Mesenchymal stem cell (in vitro differentiated cells and primary cell): ENCODE measurements around the gene DEPP1.

ENCODE experiments used
- DNase-seq: peaks from one replicate; pipeline ENCODE4 v3.0.0-alpha.2; 2013
- H2AFZ ChIP-seq: one replicate; pipeline ENCODE4 v1.6.1; 2013; ENCODE audit warnings: low read depth, mild to moderate bottlenecking, control low read depth, inconsistent platforms, low read length, moderate library complexity
- H2AK5ac ChIP-seq: 2 replicates; pipeline ENCODE4 v1.6.1; 2013; ENCODE audit warnings: low read length, moderate library complexity, mild to moderate bottlenecking, inconsistent platforms; ENCODE audit not compliant: severe bottlenecking
- H2BK120ac ChIP-seq: one replicate; pipeline ENCODE4 v1.6.1; 2013; ENCODE audit warnings: low read depth, mild to moderate bottlenecking, inconsistent platforms, low read length, moderate library complexity
- H2BK12ac ChIP-seq, 2 experiments: one replicate each; pipeline ENCODE4 v1.6.1; 2013; ENCODE audit warnings: inconsistent platforms in 2 of 2, low read length in 2 of 2, mild to moderate bottlenecking in 2 of 2, moderate library complexity in 2 of 2, control low read depth in 1 of 2
- H2BK15ac ChIP-seq: one replicate; pipeline ENCODE4 v1.6.1; 2013; ENCODE audit warnings: mild to moderate bottlenecking, low read depth, inconsistent platforms; ENCODE audit not compliant: poor library complexity, severe bottlenecking
- H2BK5ac ChIP-seq: 2 replicates; pipeline ENCODE4 v1.6.1; 2013; ENCODE audit warnings: low read depth, mild to moderate bottlenecking, low read length, control low read depth, inconsistent platforms; ENCODE audit not compliant: poor library complexity, severe bottlenecking
- H3K14ac ChIP-seq, 2 experiments: one replicate each; pipeline ENCODE4 v1.6.1; 2013; ENCODE audit warnings: inconsistent platforms in 2 of 2, low read length in 2 of 2, control low read depth in 1 of 2, mild to moderate bottlenecking in 1 of 2, moderate library complexity in 1 of 2
- H3K18ac ChIP-seq, 2 experiments: one replicate each; pipeline ENCODE4 v1.6.1; 2013; ENCODE audit warnings: inconsistent platforms in 2 of 2, low read length in 2 of 2, control low read depth in 1 of 2, low read depth in 1 of 2, mild to moderate bottlenecking in 1 of 2
- H3K23ac ChIP-seq, 2 experiments: one replicate each; pipeline ENCODE4 v1.6.1; 2013; ENCODE audit warnings: inconsistent platforms in 2 of 2, low read length in 2 of 2, mild to moderate bottlenecking in 2 of 2, moderate library complexity in 2 of 2, control low read depth in 1 of 2
- H3K27ac ChIP-seq: 2 replicates; pipeline ENCODE4 v1.5.1; 2013; ENCODE audit warnings: mild to moderate bottlenecking, moderate library complexity, low read length, control low read depth, inconsistent platforms; ENCODE audit not compliant: poor library complexity, severe bottlenecking
- H3K27me3 ChIP-seq, 2 experiments: 2 replicates each; pipeline versions ENCODE4 v1.6.1 to v1.7.0; 2013; ENCODE audit warnings: low read length in 2 of 2, mild to moderate bottlenecking in 2 of 2, moderate library complexity in 2 of 2, control low read depth in 1 of 2, inconsistent platforms in 1 of 2; ENCODE audit not compliant: control insufficient read depth in 1 of 2, insufficient read depth in 1 of 2
- H3K36me3 ChIP-seq, 2 experiments: 2 replicates each; pipeline versions ENCODE4 v1.6.1 to v1.7.0; 2013; ENCODE audit warnings: low read length in 2 of 2, control low read depth in 1 of 2, inconsistent platforms in 1 of 2, low read depth in 1 of 2, mild to moderate bottlenecking in 1 of 2; ENCODE audit not compliant: insufficient read depth in 2 of 2, control insufficient read depth in 1 of 2
- H3K4ac ChIP-seq, 2 experiments: one replicate each; pipeline ENCODE4 v1.6.1; 2013; ENCODE audit warnings: inconsistent platforms in 2 of 2, low read length in 2 of 2, mild to moderate bottlenecking in 2 of 2, moderate library complexity in 2 of 2, control low read depth in 1 of 2, low read depth in 1 of 2
- H3K4me1 ChIP-seq: 2 replicates; pipeline ENCODE4 v1.6.1; 2013; ENCODE audit warnings: low read depth, low read length, control low read depth; ENCODE audit not compliant: control insufficient read depth, insufficient read depth
- H3K4me2 ChIP-seq: 2 replicates; pipeline ENCODE4 v1.6.1; 2013; ENCODE audit warnings: low read length, mild to moderate bottlenecking, inconsistent platforms; ENCODE audit not compliant: poor library complexity, severe bottlenecking
- H3K4me3 ChIP-seq, 2 experiments: 2 replicates each; pipeline versions ENCODE4 v1.5.1 to v1.7.0; 2013; ENCODE audit warnings: low read length in 2 of 2, mild to moderate bottlenecking in 2 of 2, control low read depth in 1 of 2, low read depth in 1 of 2; ENCODE audit not compliant: insufficient read depth in 1 of 2
- H3K79me1 ChIP-seq: replicated peaks from 2 replicates; pipeline ENCODE4 v1.6.1; 2013; ENCODE audit warnings: mild to moderate bottlenecking, control low read depth, low read length, inconsistent platforms; ENCODE audit not compliant: poor library complexity, severe bottlenecking
- H3K9ac ChIP-seq: 2 replicates; pipeline ENCODE4 v1.7.0; 2013; ENCODE audit warnings: mild to moderate bottlenecking, low read length, moderate library complexity
- H3K9me3 ChIP-seq: 2 replicates; pipeline ENCODE4 v1.7.0; 2013; ENCODE audit warnings: mild to moderate bottlenecking, low read length; ENCODE audit not compliant: control insufficient read depth
- H4K8ac ChIP-seq: one replicate; pipeline ENCODE4 v1.6.1; 2013; ENCODE audit warnings: inconsistent platforms, mild to moderate bottlenecking, low read length, moderate library complexity
- H4K91ac ChIP-seq: one replicate; pipeline ENCODE4 v1.6.1; 2013; ENCODE audit warnings: mild to moderate bottlenecking, low read length, inconsistent platforms
- WGBS: methylation state at CpG from one replicate; pipeline ENCODE4 v1.1.7; 2013; ENCODE audit warnings: mixed read lengths; 5-methylcytosine and 5-hydroxymethylcytosine counted together

Gene DEPP1

DNA sequence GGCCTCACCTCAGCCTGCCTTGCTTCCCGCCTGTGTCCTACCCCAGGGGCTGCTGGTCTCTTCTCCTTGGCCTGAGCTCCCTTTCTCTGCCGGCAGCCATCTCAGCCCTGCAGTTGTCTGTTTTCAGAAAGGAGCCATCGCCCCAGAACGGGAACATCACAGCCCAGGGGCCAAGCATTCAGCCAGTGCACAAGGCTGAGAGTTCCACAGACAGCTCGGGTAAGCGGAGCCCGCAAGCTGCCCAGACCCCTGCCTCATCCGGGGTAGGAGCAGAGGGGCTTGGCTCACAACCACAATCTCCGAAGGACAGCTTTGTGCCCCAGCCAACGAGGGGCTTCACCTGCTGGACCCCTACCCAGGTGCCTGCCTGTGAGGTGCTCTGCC lies 5.3 kb upstream of the DEPP1 start:
- no peak overlapping the region for H3K14ac ChIP-seq
- peak overlapping the region; percentile 8 for H2AK5ac ChIP-seq
- no peak for DNase-seq
- no peak overlapping the region for H4K8ac ChIP-seq
- no peak overlapping the region for H3K4me2 ChIP-seq
- H3K4ac ChIP-seq, result peak overlapping the region in 1 of 2 experiments; percentile 31
- H3K4me3 ChIP-seq, result no peak overlapping the region
- no peaks in the 10 kb centered on the region for H3K9me3 ChIP-seq
- H2BK12ac ChIP-seq, result peak overlapping the region; percentile 65 to 80
- H3K36me3 ChIP-seq, result peaks cover 7 to 37% of the 10 kb centered on the region in 2 experiments
- no peaks in the 10 kb centered on the region for H3K79me1 ChIP-seq
- no peak overlapping the region for H2AFZ ChIP-seq
- H2BK5ac ChIP-seq, result no peak overlapping the region
- no peak overlapping the region for H3K23ac ChIP-seq
- H3K4me1 ChIP-seq, result peaks cover 42% of the 10 kb centered on the region
- H2BK120ac ChIP-seq, result peak overlapping the region; percentile 57
- no peak overlapping the region for H3K27ac ChIP-seq
- WGBS, result 95% methylated on average over 10 of the region's 10 CpGs
- H3K9ac ChIP-seq, result no peak overlapping the region
- no peak overlapping the region for H2BK15ac ChIP-seq
- H3K27me3 ChIP-seq, result no peaks in the 10 kb centered on the region
- peak overlapping the region; percentile 82 for H4K91ac ChIP-seq
- H3K18ac ChIP-seq, result peak overlapping the region; percentile 41 to 69

DNA sequence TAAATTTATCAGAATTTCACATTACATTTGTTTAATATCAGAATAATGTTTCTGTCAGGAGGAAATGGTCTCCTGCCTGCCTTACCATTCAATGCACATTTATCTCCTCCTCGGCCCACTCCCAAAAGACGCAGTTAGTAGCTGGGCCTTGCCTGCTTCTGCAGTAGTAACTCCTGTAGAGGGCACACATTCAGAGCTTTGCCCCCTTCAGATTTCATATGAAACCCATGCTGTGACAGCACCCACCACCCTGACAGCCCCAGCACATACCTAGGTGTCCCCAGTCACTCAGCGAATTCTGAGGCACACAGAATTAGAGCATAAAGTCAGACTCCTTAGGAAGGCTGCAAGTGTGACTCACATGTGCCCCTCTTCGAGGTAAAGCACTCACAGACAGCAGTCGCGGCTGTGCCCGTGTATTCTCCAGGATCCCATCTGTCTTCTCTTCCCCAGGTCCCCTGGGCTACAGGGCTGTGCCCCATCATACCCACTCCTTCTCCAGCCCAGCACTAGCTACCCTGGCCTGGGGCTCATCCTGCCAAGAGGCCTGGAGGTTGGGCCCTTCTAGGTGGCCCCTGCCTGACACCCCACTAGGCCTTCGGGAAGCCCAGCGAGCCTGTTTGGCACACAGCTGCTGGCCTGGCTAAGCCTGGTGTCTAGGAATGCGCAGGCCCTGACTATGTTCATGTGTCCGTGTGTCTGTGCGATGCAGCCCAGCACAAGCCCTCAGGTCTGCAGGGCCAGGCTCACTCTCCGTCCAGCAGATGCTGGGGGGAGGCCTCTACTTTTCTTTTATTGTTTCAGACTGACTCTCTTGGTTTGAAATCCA lies 4.7 kb upstream of the DEPP1 start:
- Histone ChIP-seq H3K27ac (no peak overlapping the region), H3K4me2 (no peak overlapping the region), H3K18ac (peak overlapping the region; percentile 69 to 88), H3K9ac (no peak overlapping the region), H3K79me1 (peaks cover 2% of the 10 kb centered on the region), H3K23ac (no peak overlapping the region), H3K14ac (peak overlapping the region in 1 of 2 experiments; percentile 58), H3K4me1 (peaks cover 47% of the 10 kb centered on the region), H4K91ac (peak overlapping the region; percentile 9), H2AFZ (no peak overlapping the region), H2BK120ac (no peak overlapping the region), H3K36me3 (peaks cover 7 to 32% of the 10 kb centered on the region in 2 experiments), H4K8ac (peak overlapping the region; percentile 2), H3K9me3 (no peaks in the 10 kb centered on the region), H2BK12ac (peak overlapping the region in 1 of 2 experiments; percentile 89), H2AK5ac (peak overlapping the region; percentile 38), H3K27me3 (no peaks in the 10 kb centered on the region), H3K4me3 (no peak overlapping the region), H2BK5ac (no peak overlapping the region), H3K4ac (peak overlapping the region in 1 of 2 experiments; percentile 31), H2BK15ac (peak overlapping the region; percentile 85)
- DNase-seq, result no peak
- 92% methylated on average over 13 of the region's 13 CpGs for WGBS

DNA sequence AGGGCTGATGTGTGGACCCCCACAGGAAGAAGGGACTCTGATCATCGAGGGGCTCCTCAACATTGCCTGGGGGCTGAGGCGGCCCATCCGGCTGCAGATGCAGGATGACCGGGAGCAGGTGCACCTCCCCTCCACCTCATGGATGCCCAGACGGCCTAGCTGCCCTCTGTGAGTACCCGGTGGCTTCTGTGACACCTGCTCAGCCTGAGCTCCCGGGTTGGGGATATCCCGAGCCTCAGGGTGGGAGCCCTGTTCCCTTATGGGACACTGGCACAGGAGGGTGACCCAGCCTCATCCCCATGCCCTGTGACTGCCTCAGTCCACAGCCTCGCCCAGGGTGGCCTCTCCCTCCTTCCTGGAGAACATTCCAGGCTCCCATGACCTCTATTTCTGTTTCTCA lies 3.9 kb upstream of the DEPP1 start:
- H3K79me1 ChIP-seq, result peaks cover 5% of the 10 kb centered on the region
- no peak overlapping the region for H2BK120ac ChIP-seq
- peak overlapping the region; percentile 73 for H3K9ac ChIP-seq
- peak overlapping the region in 1 of 2 experiments; percentile 89 for H3K4ac ChIP-seq
- peak overlapping the region; percentile 78 for H4K8ac ChIP-seq
- H3K14ac ChIP-seq, result peak overlapping the region in 1 of 2 experiments; percentile 90
- DNase-seq, result no peak
- no peak overlapping the region for H2AFZ ChIP-seq
- peak overlapping the region; percentile 98 for H4K91ac ChIP-seq
- peak overlapping the region; percentile 91 to 96 for H3K18ac ChIP-seq
- H3K4me2 ChIP-seq, result no peak overlapping the region
- H3K36me3 ChIP-seq, result peaks cover 12 to 36% of the 10 kb centered on the region in 2 experiments
- H2AK5ac ChIP-seq, result peak overlapping the region; percentile 81
- no peak overlapping the region for H3K23ac ChIP-seq
- no peak overlapping the region for H2BK5ac ChIP-seq
- H3K4me3 ChIP-seq, result no peak overlapping the region
- 97% methylated on average over 9 of the region's 9 CpGs for WGBS
- no peak overlapping the region for H3K27ac ChIP-seq
- H3K9me3 ChIP-seq, result no peaks in the 10 kb centered on the region
- no peak overlapping the region for H2BK15ac ChIP-seq
- H3K27me3 ChIP-seq, result no peaks in the 10 kb centered on the region
- H3K4me1 ChIP-seq, result peaks cover 52% of the 10 kb centered on the region
- peak overlapping the region; percentile 64 to 98 for H2BK12ac ChIP-seq

DNA sequence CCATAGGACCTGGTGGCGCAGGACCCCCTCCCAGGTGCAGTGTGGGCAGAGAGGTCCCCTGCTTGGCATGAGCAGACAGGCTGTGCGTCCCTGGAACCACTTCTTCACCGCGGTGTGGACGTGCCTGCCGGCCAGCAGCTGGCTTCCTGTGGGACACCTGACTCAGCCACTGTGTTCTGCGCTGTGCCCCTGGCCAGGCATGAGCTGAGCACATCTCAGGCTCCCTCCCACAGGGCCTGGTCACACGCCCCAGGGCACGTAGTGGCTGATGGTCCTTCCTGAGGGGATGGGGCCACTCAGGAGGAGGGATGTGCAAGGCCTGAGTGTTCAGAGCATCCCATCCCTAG lies 3.5 kb upstream of the DEPP1 start:
- no peak overlapping the region for H2AFZ ChIP-seq
- H3K18ac ChIP-seq, result peak overlapping the region; percentile 91 to 96
- H3K9me3 ChIP-seq, result no peaks in the 10 kb centered on the region
- H3K4ac ChIP-seq, result peak overlapping the region; percentile 93 to 97
- peak overlapping the region; percentile 95 for H3K27ac ChIP-seq
- peaks cover 15 to 40% of the 10 kb centered on the region in 2 experiments for H3K36me3 ChIP-seq
- H2BK120ac ChIP-seq, result peak overlapping the region; percentile 69
- peak overlapping the region; percentile 82 for H2BK15ac ChIP-seq
- H3K4me2 ChIP-seq, result no peak overlapping the region
- H3K4me3 ChIP-seq, result peak overlapping the region in 1 of 2 experiments; percentile 15
- DNase-seq, result no peak
- H4K91ac ChIP-seq, result peak overlapping the region; percentile 98
- H4K8ac ChIP-seq, result peak overlapping the region; percentile 78
- H3K4me1 ChIP-seq, result peaks cover 56% of the 10 kb centered on the region
- H3K14ac ChIP-seq, result peak overlapping the region in 1 of 2 experiments; percentile 90
- peaks cover 7% of the 10 kb centered on the region for H3K79me1 ChIP-seq
- peak overlapping the region; percentile 64 to 98 for H2BK12ac ChIP-seq
- WGBS, result 80% methylated on average over 9 of the region's 9 CpGs
- H3K9ac ChIP-seq, result peak overlapping the region; percentile 73
- H3K27me3 ChIP-seq, result no peaks in the 10 kb centered on the region
- H2AK5ac ChIP-seq, result peak overlapping the region; percentile 75
- H2BK5ac ChIP-seq, result no peak overlapping the region
- peak overlapping the region in 1 of 2 experiments; percentile 54 for H3K23ac ChIP-seq
